SHP77 treated with DMSO at 0.1 percent for 48 hours (cell line): Measurements from ENCODE around the gene SNTA1.
A peak's percentile ranks its signal among the peaks of the same experiment; 100 is the strongest.
"Not testable (repeated sequence)": the region's sequence is repeated elsewhere in the genome, so short reads cannot be mapped to it uniquely, and the experiment has no call there.

Experiments
- DNase-seq: peaks from one replicate; lab custom pipeline; 2025; lab: John Stamatoyannopoulos, UW

Gene SNTA1

DNA sequence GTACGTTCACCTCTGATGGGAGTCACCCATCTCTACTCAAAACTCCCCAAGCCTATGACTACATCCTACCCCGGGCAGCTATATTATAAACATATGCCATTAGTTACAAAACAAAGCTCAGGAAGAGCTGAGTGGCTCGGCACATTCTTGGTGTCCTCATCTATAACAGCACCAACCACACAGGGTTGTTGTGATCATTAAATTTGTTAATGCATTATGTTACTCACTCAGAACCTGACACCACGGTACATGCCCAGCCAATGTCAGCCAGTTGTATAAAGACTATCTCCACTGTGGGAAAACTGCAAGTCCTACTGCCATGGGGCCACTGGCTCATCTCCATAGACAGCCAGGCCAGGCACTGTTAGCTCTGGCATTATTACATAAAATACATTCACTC, 50.0 kb downstream of the SNTA1 start:
- DNase-seq: no peak

GRCh38 chr20:33391722-33392415, 51.7 kb downstream of the SNTA1 start:
- no peak for DNase-seq

DNA sequence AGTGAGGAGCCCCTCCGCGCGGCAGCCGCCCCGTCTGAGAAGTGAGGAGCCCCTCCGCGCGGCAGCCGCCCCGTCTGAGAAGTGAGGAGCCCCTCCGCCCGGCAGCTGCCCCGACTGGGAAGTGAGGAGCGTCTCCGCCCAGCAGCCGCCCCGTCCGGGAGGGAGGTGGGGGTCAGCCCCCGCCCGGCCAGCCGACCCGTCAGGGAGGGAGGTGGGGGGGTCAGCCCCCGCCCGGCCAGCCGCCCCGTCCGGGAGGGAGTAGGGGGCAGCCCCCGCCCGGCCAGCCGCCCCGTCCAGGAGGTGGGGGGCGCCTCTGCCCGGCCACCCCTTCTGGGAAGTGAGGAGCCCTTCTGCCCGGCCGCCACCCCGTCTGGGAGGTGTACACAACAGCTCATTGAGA, 54.2 kb downstream of the SNTA1 start:
- DNase-seq: not testable (repeated sequence)

DNA sequence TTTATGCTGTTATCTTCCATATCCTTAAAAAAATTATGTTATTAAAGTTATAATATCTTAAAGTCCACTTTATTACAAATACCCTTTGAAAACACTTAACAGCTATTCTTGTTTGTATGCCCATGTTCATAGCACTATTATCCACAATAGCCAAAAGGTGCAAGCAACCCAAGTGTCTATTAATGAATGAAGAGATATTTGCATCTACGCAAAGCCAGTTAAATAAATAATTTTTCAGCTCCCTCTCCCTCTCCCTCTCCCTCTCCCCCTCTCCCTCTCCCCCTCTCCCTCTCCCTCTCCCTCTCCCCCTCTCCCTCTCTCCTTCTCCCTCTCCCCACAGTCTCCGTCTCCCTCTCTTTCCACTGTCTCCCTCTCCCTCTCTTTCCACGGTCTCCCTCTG, 55.3 kb downstream of the SNTA1 start:
- no peak for DNase-seq

GRCh38 chr20:33387177-33387576, 56.4 kb downstream of the SNTA1 start:
- no peak for DNase-seq

DNA sequence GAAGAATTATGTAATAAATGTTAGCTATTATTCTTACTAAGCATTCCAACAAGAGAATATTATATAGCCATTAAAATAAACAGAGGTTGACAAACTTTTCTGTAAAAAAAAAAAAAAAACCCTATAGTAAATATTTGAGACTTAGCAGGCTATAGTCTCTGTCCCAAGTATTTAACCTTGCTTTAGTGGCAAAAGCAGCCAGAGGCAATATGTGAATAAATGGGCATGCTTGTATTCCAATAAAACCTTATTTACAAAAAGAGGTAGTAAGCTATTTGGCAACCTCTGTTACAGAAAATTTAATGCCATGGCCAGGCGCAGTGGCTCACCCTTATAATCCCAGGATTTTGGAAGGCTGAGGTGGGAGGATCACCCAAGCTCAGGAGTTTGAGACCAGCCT, 56.9 kb downstream of the SNTA1 start:
- no peak for DNase-seq

- DNase-seq: no peak
Observed at GRCh38 chr20:33377366-33377765, 66.2 kb downstream of the SNTA1 start.

DNA sequence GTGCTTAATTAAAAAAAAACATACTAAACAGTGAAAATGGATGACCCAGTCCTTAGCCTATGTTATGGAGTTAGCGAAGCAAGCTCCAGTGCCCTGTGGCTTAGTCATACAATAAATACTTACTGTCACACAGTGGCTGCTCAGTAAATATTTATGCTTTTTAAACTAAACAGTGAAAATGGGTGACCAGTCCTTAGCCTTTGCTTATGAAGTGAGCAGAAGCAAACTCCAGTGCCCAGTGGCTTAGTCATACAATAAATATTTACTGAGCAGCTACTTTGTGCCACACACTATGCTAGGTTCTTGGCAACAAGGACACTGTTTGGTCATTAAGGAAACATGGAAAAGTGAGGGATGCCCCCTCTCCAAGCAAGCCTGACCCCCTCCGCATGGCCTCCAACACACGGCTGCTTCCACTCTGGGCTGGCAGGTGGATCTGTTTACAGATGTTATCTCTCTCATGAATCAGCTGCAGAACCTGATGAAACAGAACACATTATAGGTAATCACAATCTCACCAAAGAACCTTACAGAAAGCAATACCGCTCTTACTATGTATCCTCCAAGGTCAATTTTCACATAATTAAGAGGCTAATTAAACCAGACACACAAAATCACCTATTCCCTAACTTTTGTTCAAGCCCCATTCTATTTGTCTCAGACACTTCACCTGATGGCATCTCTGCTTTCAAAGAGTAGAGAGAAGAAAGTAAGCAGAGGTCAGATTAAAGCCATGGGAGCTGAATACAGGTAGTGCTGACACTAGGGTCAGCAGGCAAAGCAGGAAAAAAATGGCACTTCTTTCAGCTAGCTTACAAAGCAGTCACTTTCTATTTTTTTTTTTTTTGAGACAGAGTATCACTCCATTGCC, 69.6 kb downstream of the SNTA1 start:
- DNase-seq: peak; percentile 92

- DNase-seq: no peak
Observed at GRCh38 chr20:33372993-33373441, 70.5 kb downstream of the SNTA1 start.

DNA sequence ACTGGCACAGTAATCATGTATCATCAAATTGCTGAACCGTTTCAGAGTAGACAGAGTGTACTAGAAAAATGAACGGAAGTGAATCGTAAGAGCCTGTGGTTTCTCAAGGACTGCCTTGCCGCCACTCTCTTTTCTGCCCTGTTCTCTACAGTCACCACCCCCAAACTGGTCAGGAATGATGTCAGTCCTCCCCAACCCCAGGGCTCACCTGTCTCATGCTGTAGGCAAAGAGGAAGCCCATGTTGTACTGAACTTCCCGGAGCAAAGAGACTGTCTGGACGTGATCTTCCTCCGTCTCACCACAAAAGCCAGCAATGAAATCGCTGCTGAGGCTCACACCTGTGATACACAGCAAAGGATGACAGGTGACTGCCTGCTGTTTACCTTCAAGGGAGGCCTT, 73.3 kb downstream of the SNTA1 start:
- no peak for DNase-seq

GRCh38 chr20:33362898-33363297, 80.7 kb downstream of the SNTA1 start:
- no peak for DNase-seq

DNA sequence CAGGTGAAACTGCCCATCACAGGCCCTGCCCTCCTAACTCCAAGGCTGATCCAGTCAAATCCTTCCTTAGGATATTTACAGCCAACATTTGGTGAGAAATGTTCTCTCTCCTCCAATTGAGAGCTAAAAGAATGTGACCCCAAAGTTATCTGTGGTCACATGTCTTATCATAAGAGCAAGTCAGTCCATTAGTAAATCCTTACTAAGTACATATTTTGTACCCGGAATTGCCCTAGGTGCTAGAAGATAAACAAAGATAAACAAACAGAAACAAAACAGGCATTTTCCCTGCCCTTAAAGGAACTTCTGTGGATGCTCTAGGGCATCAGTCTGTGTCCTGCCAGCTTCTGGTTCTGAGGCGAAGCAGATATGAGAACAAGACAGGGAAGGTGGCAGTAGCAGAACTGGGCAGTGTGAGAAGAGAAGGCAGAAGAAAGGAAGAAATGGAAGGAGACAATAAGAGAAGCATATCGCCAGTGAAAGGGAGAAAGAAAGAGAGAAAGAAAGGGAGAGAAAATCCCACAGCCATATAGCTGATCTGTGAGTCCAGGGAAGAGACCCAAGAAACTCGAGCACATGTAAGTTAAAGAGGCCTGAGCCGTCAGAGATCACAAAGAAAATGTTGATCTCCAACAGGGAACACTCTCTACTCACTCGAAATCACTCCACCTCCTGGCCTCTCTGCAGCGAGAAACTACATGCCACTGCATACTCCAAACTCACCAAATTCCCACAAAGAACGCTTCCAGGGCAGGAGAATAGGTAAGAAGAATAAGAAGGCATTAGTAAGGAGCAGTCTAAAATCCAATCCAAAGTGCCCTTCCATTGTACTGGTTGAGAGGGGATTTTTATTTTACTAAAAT, 83.9 kb downstream of the SNTA1 start:
- no peak for DNase-seq
